ENCODE data around the gene DGKE. TPM values are rescaled to one million over a fixed set of nuclear protein-coding genes. Genes with fewer than 3 reads are reported as not detected.

The DGKE gene
- total and polyA plus RNA-seq, 8 donors: 7.3 to 14.7 (median 12.9) TPM

GRCh38 chr17:56890390-56890789, 56.4 kb downstream of the DGKE start:
- no peak for ATAC-seq
- Histone ChIP-seq H3K4me1 (no peaks in the 10 kb centered on the region), H3K27ac (no peak overlapping the region), H3K9me3 (peaks cover 0 to 8% of the 10 kb centered on the region in 2 donors), H3K27me3 (no peaks in the 10 kb centered on the region), H3K36me3 (peaks cover 0 to 100% of the 10 kb centered on the region in 2 donors), H3K4me3 (no peak overlapping the region)
- intact Hi-C loops (cut with DNase I): no loop called here
- DNase-seq: no peak
- TF ChIP-seq CTCF (IDR thresholded peaks at IDR 0.05): no peak

DNA sequence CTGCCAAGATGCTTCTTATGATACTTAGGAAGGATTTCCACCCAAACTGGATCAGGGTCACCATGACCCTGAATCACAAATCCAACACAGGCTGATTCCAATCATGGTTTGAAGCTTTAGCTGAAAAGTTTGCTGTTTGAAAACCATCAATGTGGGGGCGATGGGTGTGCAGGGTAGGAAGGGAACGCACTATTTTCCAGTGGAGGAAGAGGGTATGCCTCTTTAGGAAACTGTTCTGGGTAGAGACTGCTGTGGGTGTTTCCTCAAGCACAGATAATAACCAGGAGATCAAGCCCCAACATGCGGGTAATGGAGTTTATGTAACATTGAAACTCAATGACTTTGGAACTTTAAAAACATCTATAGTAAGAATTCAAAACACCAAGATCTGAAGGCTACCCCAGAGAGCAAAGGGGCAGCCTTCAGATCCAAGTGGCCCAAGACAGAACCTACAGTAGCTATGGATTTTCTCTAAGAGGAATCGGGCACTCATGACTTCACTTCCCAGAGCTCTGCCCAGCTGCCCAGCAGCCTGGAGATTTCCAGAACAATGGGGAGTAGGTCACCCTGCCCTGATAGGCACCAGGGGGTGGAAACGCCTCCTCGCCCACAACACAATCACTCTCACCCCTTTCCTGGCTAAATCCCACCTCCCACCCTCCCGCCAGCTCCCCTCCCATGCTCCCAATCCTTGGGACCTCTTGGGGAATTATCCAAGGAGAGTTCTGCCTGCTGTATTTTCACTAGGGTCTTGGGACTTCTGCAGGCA, 57.1 kb downstream of the DGKE start:
- Histone ChIP-seq H3K4me1 (no peaks in the 10 kb centered on the region), H3K27ac (no peak overlapping the region), H3K36me3 (peaks cover 0 to 100% of the 10 kb centered on the region in 2 donors), H3K27me3 (no peaks in the 10 kb centered on the region), H3K4me3 (no peak overlapping the region), H3K9me3 (peaks cover 0 to 8% of the 10 kb centered on the region in 2 donors)
- TF ChIP-seq CTCF (IDR thresholded peaks at IDR 0.05): no peak
- intact Hi-C loops (cut with DNase I): no loop called here
- ATAC-seq (no peak), DNase-seq (no peak)

GRCh38 chr17:56891751-56892150, 57.8 kb downstream of the DGKE start:
- peak; percentile 47 for ATAC-seq
- peak; percentile 10 to 55 for TF ChIP-seq CTCF (IDR thresholded peaks at IDR 0.05)
- Histone ChIP-seq H3K27ac (no peak overlapping the region), H3K27me3 (no peaks in the 10 kb centered on the region), H3K4me3 (no peak overlapping the region), H3K4me1 (no peaks in the 10 kb centered on the region), H3K36me3 (peaks cover 0 to 100% of the 10 kb centered on the region in 2 donors), H3K9me3 (peaks cover 0 to 8% of the 10 kb centered on the region in 2 donors)
- intact Hi-C loops (cut with DNase I): no loop called here
- DNase-seq: no peak

- Histone ChIP-seq H3K36me3 (peaks cover 0 to 100% of the 10 kb centered on the region in 2 donors), H3K4me3 (no peak overlapping the region)
Measured at GRCh38 chr17:56892333-56892732, 58.4 kb downstream of the DGKE start.

More at GRCh38 chr17:56892333-56892732, 58.4 kb downstream of the DGKE start:
- no peak for TF ChIP-seq CTCF (IDR thresholded peaks at IDR 0.05)
- ATAC-seq (no peak), DNase-seq (no peak)
- no peaks in the 10 kb centered on the region for H3K27me3 ChIP-seq
- intact Hi-C loops (cut with DNase I): no loop called here
- H3K27ac ChIP-seq: no peak overlapping the region
- H3K4me1 ChIP-seq: no peaks in the 10 kb centered on the region
- peaks cover 0 to 8% of the 10 kb centered on the region in 2 donors for H3K9me3 ChIP-seq
